Heart right ventricle (tissue), 16 donors: ENCODE data around the gene TAOK2. TPM values are rescaled to one million over a fixed set of nuclear protein-coding genes. Genes with fewer than 3 reads are reported as not detected.

Source experiments
- ATAC-seq, 8 donors: fragments of 200-7000 bp; cut with Tn5 transposase; one replicate each; pipeline ENCODE4 v1.9.1; 2020; ENCODE audit warnings: mild to moderate bottlenecking in 8 of 8, moderate library complexity in 8 of 8, moderate number of reproducible peaks in 1 of 8
- DNase-seq, 2 donors: peaks; one replicate each; pipeline ENCODE4 v3.0.0-alpha.2; 2020
- H3K27ac ChIP-seq, 10 donors: fragments of 200-600 bp; sonication (generic) in 2 of 10; one replicate each; pipeline versions ENCODE4 v1.5.0 to v1.8.0; 2020 to 2022; ENCODE audit warnings: mild to moderate bottlenecking in 3 of 10
- H3K27me3 ChIP-seq, 7 donors: fragments of 200-600 bp; one replicate each; pipeline ENCODE4 v1.8.0; 2021 to 2022; ENCODE audit warnings: mild to moderate bottlenecking in 2 of 7
- H3K36me3 ChIP-seq, 9 donors: fragments of 200-600 bp; sonication (generic) in 1 of 9; one replicate each; pipeline versions ENCODE4 v1.5.0 to v1.8.0; 2020 to 2022; ENCODE audit warnings: mild to moderate bottlenecking in 2 of 9
- H3K4me1 ChIP-seq, 9 donors: fragments of 200-600 bp; sonication (generic) in 1 of 9; one replicate each; pipeline versions ENCODE4 v1.5.0 to v1.8.0; 2020 to 2022; ENCODE audit warnings: mild to moderate bottlenecking in 4 of 9
- H3K4me3 ChIP-seq, 10 donors: fragments of 200-600 bp; sonication (generic) in 2 of 10; one replicate each; pipeline versions ENCODE4 v1.5.0 to v1.8.0; 2020 to 2022; ENCODE audit warnings: mild to moderate bottlenecking in 7 of 10, moderate library complexity in 2 of 10
- H3K9me3 ChIP-seq, 11 donors: fragments of 200-600 bp in 10 of 11; sonication (generic) in 2 of 11; one replicate each; pipeline versions ENCODE4 v1.5.0 to v1.8.0; 2013 to 2022; ENCODE audit warnings: mild to moderate bottlenecking in 2 of 11, control low read depth in 1 of 11, moderate library complexity in 1 of 11
- CTCF ChIP-seq, 9 donors: fragments of 200-600 bp; sonication (generic) in 2 of 9; IDR thresholded peaks; one replicate each; pipeline versions ENCODE4 v1.5.0 to v1.8.0; 2021 to 2022; ENCODE audit warnings: antibody characterized with exemption in 9 of 9, mild to moderate bottlenecking in 5 of 9, moderate library complexity in 1 of 9
- WGBS, 2 donors: extraction: QIAGEN DNeasy Blood & Tissue Kit; methylation state at CpG; one replicate each; pipeline ENCODE4 v1.1.7; 2013; ENCODE audit warnings: inconsistent platforms in 1 of 2; 5-methylcytosine and 5-hydroxymethylcytosine counted together
- intact Hi-C, 10 donors: fragments of 100-400 bp; cut with DNase I; formaldehyde crosslinking; loops; one replicate each; pipeline versions ENCODE4 v1.11.1 to v1.14.2; 2022
- polyA plus RNA-seq, 2 donors: library from polyadenylated mRNA; stranded (reverse); fragments of 200-250 nt; gene quantifications; one replicate each; pipeline ENCODE4 v1.2.3, GENCODE V29; 2013
- total RNA-seq, 10 donors: library from RNA; stranded (reverse); fragmentation: NEBNext Ultra II Directional in 3 of 10; extraction: Animal tissue kit (Norgen Biotek cat#: 25700) in 3 of 10; gene quantifications; one replicate each; pipeline versions ENCODE4 v1.2.1 to v1.2.4, GENCODE V29; 2021 to 2023
- donor health status: Arrhythmogenic right ventricular cardiomyopathy.
- donor health status: ischemic (EF 13 %, LVEDD 7.1; RV severe dilation, severe dysfunction).
- donor health status: healthy with polysubstance abuse.
- donor health status: DM: no; HTN: yes; CAD: no.
- donor health status: DM: no; HTN: no; CAD: no.
- donor health status: ischemic (EF 25% LVEDD 6.9; RV normal size, moderate dysfunction).
- donor health status: ischemic (EF 25% LVEDD 5.7; RV mildly dilated, moderate dysfunction).
- donor health status: healthy.
- donor health status: DM: yes; HTN: yes; CAD: no.
- donor health status: Ischemic cardiomyopathy.
- donor health status: ischemic (EF 35%, LVEDD 5.7; RV mildly dilated, moderate dysfunction).
- donor health status: nonischemic (EF 11% LVEDD 7.7; RV severe dilation, severe dysfunction).
- donor health status: DM: yes; HTN: yes; CAD: no.
- donor health status: PGD.
- donor health status: ischemic (EF 29% LVEDD 5.4; RV normal size, mild dysfunction).
- donor health status: nonischemic (EF 23%, LVEDD 6.1; RV moderate dilation, normal function).

TAOK2 gene
- total and polyA plus RNA-seq, 12 donors: 27.0 to 50.4 (median 32.7) TPM

GRCh38 chr16:29974291-29975133 is 844 bp downstream of the TAOK2 start:
- H3K9me3 ChIP-seq: no peaks in the 10 kb centered on the region
- no peak for TF ChIP-seq CTCF (IDR thresholded peaks at IDR 0.05)
- WGBS, 2 donors: 2 to 3% methylated on average over 31 of the region's 31 CpGs
- peak; percentile 8 to 74 (median 41) for ATAC-seq
- peak; percentile 34 to 71 for DNase-seq
- no peaks in the 10 kb centered on the region for H3K27me3 ChIP-seq
- peak overlapping the region; percentile 85 to 100 (median 94) for H3K27ac ChIP-seq
- H3K36me3 ChIP-seq: peaks cover 0 to 54% (median 28%) of the 10 kb centered on the region in 9 donors
- peak overlapping the region; percentile 69 to 99 (median 81) for H3K4me3 ChIP-seq
- H3K4me1 ChIP-seq: peaks cover 3 to 56% (median 47%) of the 10 kb centered on the region in 9 donors
- intact Hi-C loops: loop anchor here in 6 of 10 donors (2.0 to 10.0 kb wide), 6 partner anchors 20 to 170 kb away; partner anchors contain the start of genes HIRIP3 (in 2 of the 6), KCTD13 (in 2 of the 6), ALDOA (in 1 of the 6) and MAZ (in 1 of the 6)

- 49 to 55% methylated on average over 5 of the region's 5 CpGs for WGBS, 2 donors
- peak overlapping the region; percentile 69 to 99 (median 81) for H3K4me3 ChIP-seq
- H3K36me3 ChIP-seq: peaks cover 0 to 54% (median 30%) of the 10 kb centered on the region in 9 donors
- ATAC-seq (no peak), DNase-seq (no peak)
- peaks cover 3 to 62% (median 53%) of the 10 kb centered on the region in 9 donors for H3K4me1 ChIP-seq
- intact Hi-C loops: loop anchor here in 4 of 10 donors (2.0 to 10.0 kb wide), 4 partner anchors 20 to 170 kb away; partner anchors contain the start of genes HIRIP3 (in 2 of the 4), KCTD13 (in 1 of the 4), MAZ (in 1 of the 4) and PAGR1 (in 1 of the 4)
- H3K9me3 ChIP-seq: no peaks in the 10 kb centered on the region
- peak overlapping the region; percentile 55 to 100 (median 94) for H3K27ac ChIP-seq
- TF ChIP-seq CTCF (IDR thresholded peaks at IDR 0.05): no peak
- H3K27me3 ChIP-seq: no peaks in the 10 kb centered on the region
Measured at GRCh38 chr16:29975134-29975538, 1.5 kb downstream of the TAOK2 start.

GRCh38 chr16:29975811-29976511 is 2.3 kb downstream of the TAOK2 start:
- no peaks in the 10 kb centered on the region for H3K27me3 ChIP-seq
- TF ChIP-seq CTCF (IDR thresholded peaks at IDR 0.05): no peak
- intact Hi-C loops: loop anchor here in 6 of 10 donors (2.0 to 10.0 kb wide), 4 partner anchors 19 to 171 kb away; partner anchors contain the start of genes HIRIP3 (in 4 of the 6), KCTD13 (in 1 of the 6), MAZ (in 1 of the 6) and PAGR1 (in 1 of the 6)
- peaks cover 0 to 56% (median 32%) of the 10 kb centered on the region in 9 donors for H3K36me3 ChIP-seq
- H3K27ac ChIP-seq: peak overlapping the region; percentile 55 to 100 (median 94)
- peaks cover 5 to 70% (median 56%) of the 10 kb centered on the region in 9 donors for H3K4me1 ChIP-seq
- H3K4me3 ChIP-seq: peak overlapping the region; percentile 69 to 99 (median 81)
- H3K9me3 ChIP-seq: no peaks in the 10 kb centered on the region
- DNase-seq (no peak), ATAC-seq (no peak)
- 3 to 6% methylated on average over 6 of the region's 6 CpGs for whole genome bisulfite sequencing, 2 donors
